HG03066 (cell line): ENCODE data around the gene ADAMTSL4.

Source experiments
- ATAC-seq: cut with Tn5 transposase; IDR thresholded peaks from one replicate; pipeline ENCODE4 v1.9.1; 2021; ENCODE audit warnings: low read depth; ENCODE audit not compliant: unreplicated experiment

ADAMTSL4 gene

DNA sequence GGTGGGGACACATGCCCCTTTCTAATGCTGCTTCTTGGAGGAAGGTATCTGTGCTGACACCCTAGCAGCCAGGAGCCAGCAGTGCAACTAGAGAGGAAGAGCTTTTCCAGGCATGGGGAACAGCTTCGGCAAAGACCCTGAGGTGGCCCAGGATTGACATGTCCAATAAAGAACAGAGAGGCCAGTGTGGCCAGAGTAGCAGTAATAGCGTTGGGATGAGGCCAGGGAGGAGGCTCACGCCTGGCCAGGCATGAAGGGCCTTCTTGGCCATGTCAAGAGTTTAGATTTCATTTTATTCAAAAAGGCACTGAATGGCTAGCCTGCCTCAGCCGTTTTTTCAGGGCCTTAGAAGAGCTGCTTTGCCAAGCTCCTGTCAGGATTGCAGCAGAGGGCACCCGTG is 16.3 kb upstream of the ADAMTSL4 start:
- ATAC-seq, result no peak

DNA sequence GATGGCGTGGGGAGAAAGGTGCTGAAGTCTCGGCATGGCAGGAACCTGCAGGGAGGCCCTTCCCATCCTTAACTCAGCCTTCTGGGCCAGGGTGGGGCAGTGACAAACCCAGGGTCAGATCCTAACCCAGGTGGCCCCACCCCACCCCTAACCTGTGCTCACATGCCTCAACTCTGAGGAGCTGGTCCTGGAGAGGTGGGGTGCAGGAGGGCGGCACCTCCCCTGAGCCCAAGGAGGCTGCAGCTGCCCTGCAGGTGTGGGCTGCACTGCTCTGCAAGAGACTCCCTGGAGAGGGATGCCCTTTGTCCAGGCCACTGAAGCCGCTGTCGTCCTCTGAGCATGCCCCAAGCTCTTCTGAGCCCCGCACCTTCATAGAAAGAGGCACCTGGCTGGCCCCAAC is 15.2 kb upstream of the ADAMTSL4 start:
- ATAC-seq, result no peak

DNA sequence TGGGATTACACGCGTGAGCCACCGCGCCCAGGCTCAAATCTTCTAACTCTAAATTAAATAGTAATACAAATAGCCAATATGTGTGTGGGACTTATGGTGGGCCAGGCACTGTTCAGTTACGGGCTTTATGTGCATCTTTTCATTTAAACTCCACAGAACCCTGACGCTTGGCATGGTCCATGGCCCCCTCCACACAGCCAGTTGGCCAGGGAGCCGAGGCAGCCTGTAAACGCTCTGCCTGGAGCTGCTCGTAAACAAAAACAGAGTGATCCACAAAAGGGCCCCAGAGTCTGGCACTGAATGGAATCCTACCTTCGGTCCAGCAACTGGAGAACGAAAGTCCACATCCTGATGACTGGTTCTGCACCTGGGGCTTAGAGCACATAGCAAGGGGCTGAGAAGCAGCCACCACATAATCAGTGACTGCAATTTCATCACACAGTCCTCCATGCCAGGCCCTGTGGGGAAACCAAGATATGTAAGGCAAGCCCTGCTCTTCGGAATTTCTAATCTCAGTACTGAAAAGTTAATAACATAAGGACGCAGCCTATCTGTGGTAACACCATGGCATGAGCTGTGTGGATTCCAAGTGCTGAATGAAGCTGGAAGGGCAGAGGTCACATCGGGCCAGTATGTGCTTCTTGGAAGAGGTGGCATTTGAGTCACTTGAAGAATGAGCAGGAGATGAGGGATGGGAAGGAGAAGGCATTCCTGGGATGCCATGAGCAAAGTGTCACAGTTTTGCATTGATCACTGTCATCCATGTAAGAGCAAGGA is 13.5 kb upstream of the ADAMTSL4 start:
- ATAC-seq, result no peak

DNA sequence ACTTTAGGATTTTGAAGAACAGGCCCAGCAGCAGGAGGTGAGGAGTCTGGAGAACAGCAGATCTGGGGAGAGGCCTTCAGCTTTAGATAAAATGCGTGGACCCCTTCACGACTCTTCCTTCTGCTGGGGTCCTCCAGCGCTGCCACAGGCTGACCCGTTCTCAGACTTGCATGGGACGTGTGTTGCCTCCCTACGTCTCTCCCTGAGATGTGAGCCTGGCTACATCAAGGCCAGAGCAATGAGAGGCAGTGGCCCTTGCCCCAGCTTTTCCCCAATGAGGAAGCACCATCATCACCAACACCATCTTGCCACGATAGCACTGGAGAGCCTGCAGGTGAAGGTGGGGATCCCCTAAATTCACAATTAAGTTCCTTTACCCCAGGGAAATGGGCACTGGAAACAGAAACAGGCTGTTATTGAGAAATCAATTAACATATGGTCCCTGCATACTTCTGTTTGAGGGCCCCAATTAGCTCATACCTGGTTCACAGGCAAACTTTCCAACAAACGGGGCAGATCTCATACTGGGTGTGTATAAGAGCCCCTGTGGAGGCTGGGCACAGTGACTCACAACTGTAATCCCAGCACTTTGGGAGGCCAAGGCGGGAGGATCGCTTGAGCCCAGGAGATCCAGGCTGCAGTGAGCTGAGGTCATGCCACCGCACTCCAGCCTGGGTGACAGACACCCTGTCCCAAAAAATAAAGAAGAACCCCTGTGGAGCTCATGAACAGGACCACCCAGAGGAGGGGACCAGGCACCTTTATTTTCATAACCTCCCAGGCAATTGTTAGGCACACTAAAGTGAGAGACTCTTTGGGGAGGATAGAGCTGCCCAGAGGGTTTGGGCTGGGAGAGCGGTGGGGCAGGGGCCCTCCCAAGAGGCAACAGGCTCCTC is 12.1 kb upstream of the ADAMTSL4 start:
- no peak for ATAC-seq

DNA sequence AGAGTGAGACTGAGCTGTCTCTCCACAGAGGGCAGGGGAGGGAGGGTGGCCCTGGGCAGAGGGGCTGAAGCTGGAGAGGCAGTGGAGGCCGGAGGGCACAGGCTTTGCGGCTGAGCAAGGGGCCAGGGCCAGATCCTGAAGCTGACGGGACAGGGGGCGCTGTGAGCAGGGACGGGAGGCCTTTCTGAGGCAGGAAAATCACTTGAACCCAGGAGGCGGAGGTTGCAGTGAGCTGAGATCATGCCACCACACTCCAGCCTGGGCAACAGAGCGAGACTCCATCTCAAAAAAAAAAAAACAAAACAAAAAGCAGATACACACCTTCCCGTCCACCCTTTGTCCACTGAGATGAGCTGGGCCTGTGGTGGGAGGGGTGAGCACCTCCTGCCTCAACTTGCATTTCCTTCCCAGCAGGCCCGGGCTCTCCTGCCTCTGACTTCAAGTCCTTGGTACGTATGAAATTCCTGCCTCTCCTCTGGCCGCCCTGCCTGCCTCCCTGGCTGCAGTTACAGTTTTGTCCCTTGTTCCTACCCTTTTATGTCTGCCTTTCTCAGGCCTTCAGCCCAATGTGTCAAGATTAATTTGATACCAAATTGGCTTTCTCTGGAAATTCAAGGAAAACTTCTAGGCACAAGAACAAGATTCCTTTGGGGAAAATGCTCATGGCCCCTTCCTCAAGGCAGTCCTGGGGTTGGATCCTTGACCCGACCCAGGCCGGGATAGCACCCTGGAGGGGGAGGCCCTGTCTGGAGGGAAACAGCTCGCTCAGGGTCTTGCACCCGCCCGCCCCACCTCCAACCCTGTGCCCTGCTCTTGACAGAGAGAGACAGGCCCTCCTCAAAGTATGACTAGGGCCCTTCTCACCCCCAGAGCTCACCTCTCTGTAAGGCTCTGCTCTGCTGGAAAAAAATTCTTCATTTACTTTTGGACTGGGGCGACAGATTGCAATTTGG is 11.2 kb upstream of the ADAMTSL4 start:
- no peak for ATAC-seq

DNA sequence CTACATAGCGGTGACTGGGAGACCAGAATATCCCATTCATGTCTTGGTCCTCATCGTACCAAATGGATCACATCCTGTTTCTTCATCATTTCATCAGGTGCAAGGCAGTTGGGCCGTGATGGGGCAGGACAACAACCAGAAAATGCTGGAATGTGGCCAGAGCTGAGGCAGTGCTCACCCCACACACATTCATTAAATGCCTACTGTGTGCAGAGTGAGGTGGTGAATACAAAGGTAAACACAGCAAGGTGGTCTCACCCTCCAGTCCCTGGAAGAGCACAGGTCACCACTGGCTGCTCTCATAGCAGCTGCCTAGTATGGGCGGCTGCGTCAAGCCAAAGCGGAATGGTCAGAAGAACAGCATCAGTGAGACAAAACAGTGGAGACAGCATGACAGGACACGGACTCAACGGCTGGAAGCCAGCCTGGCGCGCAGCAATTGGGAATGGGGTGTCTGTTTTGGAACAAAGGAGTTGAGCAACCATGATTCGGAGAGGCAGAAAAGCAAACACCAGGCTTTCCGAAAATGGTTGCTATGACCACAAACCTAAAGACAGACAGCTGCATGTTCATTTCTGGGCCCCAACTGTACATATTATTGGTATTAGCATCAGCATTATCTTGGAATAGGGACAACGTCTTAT is 5.6 kb upstream of the ADAMTSL4 start:
- no peak for ATAC-seq

DNA sequence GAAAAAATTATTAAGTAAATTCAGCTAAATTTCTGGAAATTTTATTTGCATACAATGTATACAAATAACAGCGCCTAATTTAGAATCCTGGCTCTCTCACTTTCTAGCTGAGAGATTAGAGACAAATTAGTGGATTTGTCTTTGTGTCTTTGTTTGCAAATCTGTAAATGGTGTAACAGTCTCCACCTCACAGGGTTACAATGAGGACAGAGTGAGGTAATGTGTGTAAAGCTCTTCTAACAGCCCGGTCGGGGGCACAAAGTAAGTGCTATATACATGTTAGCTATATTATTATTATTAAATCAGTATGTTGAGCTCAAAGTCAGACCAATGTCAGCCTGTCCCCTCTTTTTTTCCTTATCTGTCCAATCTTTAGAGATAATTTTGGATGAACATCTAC is 5.0 kb upstream of the ADAMTSL4 start:
- ATAC-seq, result no peak

DNA sequence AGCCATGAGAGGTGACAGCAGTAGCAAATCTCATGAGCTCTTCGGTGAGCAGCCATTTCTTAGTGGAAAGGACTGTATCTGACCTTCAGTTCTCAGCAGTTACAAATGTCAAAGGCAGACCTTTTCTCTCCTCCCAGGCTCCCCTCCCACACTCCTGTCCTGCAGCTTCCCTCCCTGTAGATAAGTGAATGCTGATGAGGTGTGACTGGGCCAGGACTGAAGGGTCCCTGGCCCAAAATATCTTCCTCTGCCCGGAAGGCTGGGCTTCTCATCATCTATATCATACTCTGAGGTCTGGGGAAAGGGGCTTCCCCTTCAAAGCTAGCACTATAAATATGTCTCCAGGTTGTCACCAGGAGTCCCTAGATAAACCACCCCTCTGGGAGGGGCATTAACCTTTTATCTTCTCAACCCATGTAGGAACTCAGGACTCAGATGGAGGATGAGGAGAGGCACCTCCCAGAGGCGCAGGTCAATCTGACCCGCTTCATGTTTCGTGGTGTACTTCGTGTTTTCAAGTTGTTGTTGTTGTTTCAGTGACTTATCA is 3.6 kb upstream of the ADAMTSL4 start:
- ATAC-seq, result no peak

DNA sequence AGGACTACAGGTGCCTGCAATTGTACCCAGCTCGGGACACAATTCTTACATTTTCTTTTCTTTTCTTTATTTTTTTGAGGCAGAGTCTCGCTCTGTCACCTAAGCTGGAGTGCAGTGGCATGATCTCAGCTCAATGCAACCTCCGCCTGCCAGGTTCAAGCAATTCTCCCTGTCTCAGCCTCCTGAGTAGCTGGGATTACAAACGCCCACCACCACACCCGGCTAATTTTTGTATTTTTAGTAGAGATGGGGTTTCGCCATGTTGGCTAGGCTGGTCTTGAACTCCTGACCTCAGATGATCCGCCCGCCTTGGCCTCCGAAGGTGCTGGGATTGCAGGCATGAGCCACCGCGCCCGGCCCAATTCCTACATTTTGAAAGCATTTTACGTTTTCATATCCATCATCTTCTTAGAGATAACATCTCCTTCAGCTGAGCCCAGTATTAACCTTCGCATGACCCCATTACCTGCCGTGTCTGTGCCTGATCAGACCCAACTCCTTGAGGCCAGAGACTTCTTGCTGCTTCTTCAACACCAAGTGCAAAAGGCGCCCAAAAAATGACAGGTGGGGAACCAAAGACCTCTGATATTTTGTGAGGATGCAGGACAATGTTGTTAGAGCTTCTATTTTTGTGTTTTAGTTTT is 2.8 kb upstream of the ADAMTSL4 start:
- ATAC-seq, result no peak

DNA sequence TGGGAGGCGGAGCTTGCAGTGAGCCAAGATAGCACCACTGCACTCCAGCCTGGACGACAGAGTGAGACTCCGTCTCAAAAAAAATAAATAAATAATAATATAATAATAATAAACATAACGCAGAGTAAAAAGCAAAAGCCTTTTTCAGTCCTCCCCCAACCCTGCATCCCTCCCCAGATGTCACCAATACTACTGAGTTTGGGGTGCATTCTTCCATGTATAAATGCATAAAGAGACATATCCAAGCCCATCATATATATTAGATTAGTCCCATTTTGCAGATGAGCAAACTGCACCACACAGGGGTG is 930 bp upstream of the ADAMTSL4 start:
- no peak for ATAC-seq

DNA sequence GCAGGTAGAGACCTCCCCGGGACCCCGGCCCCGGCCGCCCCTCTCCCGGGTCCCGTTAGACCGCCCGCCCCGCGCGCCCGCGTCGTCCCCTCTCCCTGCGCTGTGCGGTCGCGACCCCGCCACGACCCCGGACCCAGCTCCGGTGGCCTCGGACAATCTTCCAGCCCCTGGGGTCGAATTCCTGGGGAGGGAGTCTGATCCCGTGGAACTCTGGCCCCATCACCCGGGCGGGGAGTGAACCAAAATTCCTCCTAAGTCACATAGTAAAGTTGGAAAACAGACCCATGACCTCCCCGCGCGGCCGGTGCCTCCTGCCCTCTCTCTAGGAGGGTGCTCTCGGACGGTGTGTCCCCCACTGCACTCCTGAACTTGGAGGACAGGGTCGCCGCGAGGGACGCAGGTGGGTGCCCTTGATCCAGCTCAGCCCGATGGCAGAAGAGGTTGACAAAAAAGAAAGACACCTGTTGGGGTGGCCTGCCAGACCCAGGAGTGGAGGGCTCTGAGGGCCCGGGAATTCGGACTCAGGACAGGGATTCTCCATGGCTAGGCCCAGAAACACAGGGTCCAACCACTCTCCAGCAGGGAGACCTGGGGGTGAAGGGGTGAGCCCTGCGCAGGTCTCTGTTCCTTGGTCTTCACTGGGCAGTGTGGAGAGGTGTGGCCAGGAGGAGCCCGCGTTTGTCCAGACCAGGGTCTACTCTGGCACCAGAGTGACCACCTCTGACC is 451 bp downstream of the ADAMTSL4 start:
- ATAC-seq, result no peak

DNA sequence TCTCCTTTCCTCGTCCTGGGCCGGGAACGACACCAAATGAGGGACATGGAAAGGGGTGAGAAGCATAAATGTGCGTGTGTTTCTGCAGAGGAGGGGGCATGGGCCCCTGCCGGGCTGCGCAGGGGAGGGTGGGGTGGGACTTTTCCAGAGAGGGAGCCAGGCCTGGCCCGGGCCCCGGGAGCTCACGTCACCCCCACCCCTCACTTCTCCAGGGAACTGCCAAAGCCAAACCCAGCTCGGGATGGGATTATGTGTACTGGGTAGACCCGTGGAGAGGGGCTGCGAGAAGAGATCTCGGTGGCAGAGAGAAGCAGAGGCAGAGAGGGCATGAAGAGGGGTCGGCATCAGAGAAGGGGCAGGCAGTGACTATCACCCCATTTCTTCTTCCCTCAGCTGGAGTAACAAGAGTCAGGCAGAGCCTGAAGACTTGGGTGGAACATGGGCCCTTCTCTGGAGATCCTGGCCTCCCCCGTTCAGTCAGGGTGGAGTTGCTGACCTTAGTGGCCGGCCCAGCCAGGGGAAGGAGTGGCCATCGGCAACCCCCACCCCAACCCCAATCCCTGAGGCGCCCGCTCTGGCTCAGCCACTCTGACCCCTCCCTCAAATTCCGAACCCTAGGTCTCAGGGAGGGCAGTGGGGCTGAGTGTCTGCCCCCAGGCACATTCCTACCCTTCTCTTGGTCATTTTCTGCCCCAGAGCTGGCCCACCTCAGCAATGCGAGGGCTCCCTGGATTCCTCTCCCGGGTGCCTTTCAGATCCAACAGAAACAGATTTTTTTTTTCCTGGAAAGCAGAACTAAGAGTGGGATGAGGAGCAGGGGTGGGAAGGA is 1.2 kb downstream of the ADAMTSL4 start:
- no peak for ATAC-seq

DNA sequence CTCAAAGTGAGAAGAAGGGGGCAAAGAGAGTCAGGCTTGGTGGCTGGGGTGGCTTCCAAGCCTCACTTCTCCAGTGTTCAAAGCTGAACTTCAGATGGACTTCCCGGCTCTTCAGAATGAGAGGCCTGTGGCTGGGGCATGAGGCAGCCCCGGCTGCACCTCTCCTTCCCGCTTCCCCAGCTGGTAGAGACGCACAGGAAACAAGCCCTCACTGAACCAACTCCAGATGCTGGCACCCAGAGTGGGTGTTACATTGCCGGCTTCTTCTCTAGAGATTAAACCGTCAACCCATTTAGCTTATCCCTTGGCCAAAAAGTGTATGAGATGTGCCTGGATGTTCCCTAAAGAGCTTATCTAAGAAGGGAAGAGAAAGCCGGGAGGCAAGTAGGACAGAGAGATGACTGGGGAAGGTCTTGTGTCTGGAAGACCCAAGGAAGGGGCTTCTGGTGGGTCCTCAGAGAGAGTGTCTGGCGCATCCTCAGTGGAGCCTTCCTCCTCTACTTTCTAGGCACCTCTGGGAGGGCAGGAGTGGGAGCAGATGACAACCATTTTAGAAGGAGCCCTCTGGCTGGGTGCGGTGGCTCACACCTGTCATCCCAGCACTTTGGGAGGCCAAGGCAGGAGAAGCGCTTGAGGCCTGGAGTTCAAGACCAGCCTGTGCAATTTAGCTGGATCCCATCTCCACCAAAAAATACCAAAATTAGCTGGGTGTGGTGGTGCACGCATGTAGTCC is 2.0 kb downstream of the ADAMTSL4 start:
- ATAC-seq, result no peak

DNA sequence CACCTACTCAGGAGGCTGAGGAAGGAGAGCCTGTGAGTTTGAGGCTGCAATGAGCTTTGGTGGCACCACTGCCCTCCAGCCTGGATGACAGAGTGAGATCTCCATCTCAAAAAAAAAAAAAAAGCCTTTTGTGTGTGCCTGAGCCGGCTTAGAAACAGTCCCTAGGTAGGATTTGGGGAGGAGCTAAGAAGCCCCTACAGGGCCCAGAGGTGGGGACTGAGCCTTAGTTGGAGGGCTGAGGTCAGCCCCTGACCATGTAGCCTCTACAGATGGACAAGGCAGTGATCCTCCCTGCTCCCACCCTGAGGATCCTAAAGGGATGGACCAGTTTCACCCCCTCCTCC is 2.5 kb downstream of the ADAMTSL4 start:
- ATAC-seq, result no peak

DNA sequence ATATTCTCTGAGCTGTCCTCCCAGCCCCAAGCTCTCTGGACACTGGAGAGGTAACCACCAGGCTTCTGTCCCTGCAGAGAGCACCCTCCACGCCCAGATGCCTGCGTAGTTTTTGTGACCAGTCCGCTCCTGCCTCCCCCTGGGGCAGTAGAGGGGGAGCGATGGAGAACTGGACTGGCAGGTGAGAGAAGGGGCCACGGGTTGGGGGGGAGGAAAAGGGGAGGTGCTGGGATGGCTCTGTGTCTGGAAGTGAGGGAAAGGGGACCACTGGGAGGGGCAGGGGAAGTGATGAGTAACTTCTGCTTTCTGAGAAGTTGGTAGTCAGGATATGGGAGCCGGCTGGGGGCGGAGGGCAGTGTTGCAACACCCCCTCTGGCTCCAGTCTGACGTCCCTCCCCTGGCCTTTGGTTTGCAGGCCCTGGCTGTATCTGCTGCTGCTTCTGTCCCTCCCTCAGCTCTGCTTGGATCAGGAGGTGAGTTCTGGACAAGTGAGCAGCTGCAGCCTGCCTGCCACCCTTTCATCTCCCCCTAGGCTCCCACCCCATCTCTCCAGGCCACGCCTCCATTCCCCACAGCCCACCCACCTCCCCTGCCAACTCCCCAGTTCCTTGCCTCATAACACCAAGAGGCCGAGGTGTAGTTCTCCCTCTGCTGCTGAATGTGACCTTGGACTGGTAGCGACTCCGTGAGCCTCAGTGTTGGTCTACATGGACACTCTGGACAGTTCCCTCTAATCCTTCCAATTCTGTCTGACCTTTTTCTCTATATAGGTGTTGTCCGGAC is 3.1 kb downstream of the ADAMTSL4 start:
- ATAC-seq, result no peak

DNA sequence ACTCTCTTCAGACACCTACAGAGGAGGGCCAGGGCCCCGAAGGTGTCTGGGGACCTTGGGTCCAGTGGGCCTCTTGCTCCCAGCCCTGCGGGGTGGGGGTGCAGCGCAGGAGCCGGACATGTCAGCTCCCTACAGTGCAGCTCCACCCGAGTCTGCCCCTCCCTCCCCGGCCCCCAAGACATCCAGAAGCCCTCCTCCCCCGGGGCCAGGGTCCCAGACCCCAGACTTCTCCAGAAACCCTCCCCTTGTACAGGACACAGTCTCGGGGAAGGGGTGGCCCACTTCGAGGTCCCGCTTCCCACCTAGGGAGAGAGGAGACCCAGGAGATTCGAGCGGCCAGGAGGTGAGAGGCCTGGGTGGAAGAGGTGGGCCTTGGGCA is 3.7 kb downstream of the ADAMTSL4 start:
- no peak for ATAC-seq
